B cell (primary cell): Measurements from ENCODE around the gene RASA3. TPM values are rescaled to one million over a fixed set of nuclear protein-coding genes. Genes with fewer than 3 reads are reported as not detected.
"Not testable (repeated sequence)": the region's sequence is repeated elsewhere in the genome, so short reads cannot be mapped to it uniquely, and the experiment has no call there.

Source experiments
- ATAC-seq: fragments of 200-7000 bp; cut with Tn5 transposase; one replicate; pipeline ENCODE4 v1.10.0; 2021; ENCODE audit warnings: low read depth, mild to moderate bottlenecking, moderate number of reproducible peaks, moderate library complexity
- CTCF ChIA-PET: fragments of 350-600 bp; sonication (Branson Sonifier 250); formaldehyde crosslinking; loops from one replicate; lab custom pipeline; 2021; ENCODE audit warnings: antibody characterized with exemption, inconsistent platforms; lab: Charles Lee
- POLR2A ChIA-PET: fragments of 350-600 bp; sonication (Branson Sonifier 250); formaldehyde crosslinking; loops from one replicate; lab custom pipeline; 2021; ENCODE audit warnings: antibody characterized with exemption; lab: Charles Lee
- DNase-seq: peaks from one replicate; pipeline ENCODE4 v3.0.0; 2013
- H2AFZ ChIP-seq: 2 replicates; pipeline ENCODE4 v1.6.1; 2012; ENCODE audit warnings: mild to moderate bottlenecking, low read depth, low read length; ENCODE audit not compliant: insufficient read depth, poor library complexity, severe bottlenecking
- H3K27ac ChIP-seq, 2 donors: 1 replicate in 1 of 2; 2 replicates in 1 of 2; pipeline ENCODE4 v1.5.1; 2012 to 2013; ENCODE audit warnings: low read length in 2 of 2, mild to moderate bottlenecking in 2 of 2, moderate library complexity in 1 of 2
- H3K27me3 ChIP-seq, 4 experiments: fragments of 200-600 bp in 1 of 4; sonication (generic) in 1 of 4; replicated peaks in 1 of 4; 1 replicate in 2 of 4; 2 replicates in 2 of 4; pipeline versions ENCODE4 v1.6.1 to v1.7.0; 2013 to 2016; ENCODE audit warnings: low read length in 3 of 4, mild to moderate bottlenecking in 2 of 4, mixed read lengths in 1 of 4, moderate library complexity in 1 of 4; ENCODE audit not compliant: insufficient read depth in 4 of 4, control insufficient read depth in 3 of 4; ENCODE audit errors: control extremely low read depth in 1 of 4
- H3K36me3 ChIP-seq, 2 experiments: replicated peaks in 1 of 2; 1 replicate in 1 of 2; 2 replicates in 1 of 2; pipeline versions ENCODE4 v1.6.1 to v1.7.1; 2013; ENCODE audit warnings: low read length in 1 of 2; ENCODE audit not compliant: insufficient read depth in 2 of 2, control insufficient read depth in 1 of 2; ENCODE audit errors: control extremely low read depth in 1 of 2, extremely low read depth in 1 of 2
- H3K4me1 ChIP-seq, 2 donors: fragments of 200-600 bp in 1 of 2; sonication (generic) in 1 of 2; 1 replicate in 1 of 2; 2 replicates in 1 of 2; pipeline versions ENCODE4 v1.5.1 to v1.6.1; 2013 to 2017; ENCODE audit warnings: low read length in 2 of 2; ENCODE audit not compliant: control insufficient read depth in 2 of 2, insufficient read depth in 2 of 2
- H3K4me2 ChIP-seq: replicated peaks from 2 replicates; pipeline ENCODE3; 2012; ENCODE audit warnings: mild to moderate bottlenecking, low read depth, low read length; ENCODE audit not compliant: poor library complexity, severe bottlenecking
- H3K4me3 ChIP-seq, 5 experiments: fragments of 200-600 bp in 1 of 5; sonication (generic) in 1 of 5; 1 replicate in 3 of 5; 2 replicates in 2 of 5; pipeline versions ENCODE4 v1.5.1 to v1.7.0; 2011 to 2016; ENCODE audit warnings: low read length in 4 of 5, mild to moderate bottlenecking in 4 of 5, low read depth in 2 of 5, control low read depth in 1 of 5, moderate library complexity in 1 of 5; ENCODE audit not compliant: insufficient read depth in 1 of 5; ENCODE audit errors: control extremely low read depth in 1 of 5, extremely low read depth in 1 of 5
- H3K79me2 ChIP-seq: fragments of 200-600 bp; sonication (generic); one replicate; pipeline ENCODE4 v1.6.0; 2016; ENCODE audit warnings: low read length; ENCODE audit not compliant: control insufficient read depth, insufficient read depth
- H3K9ac ChIP-seq: fragments of 200-600 bp; sonication (generic); 2 replicates; pipeline ENCODE4 v1.6.1; 2017; ENCODE audit warnings: mild to moderate bottlenecking, low read length, moderate library complexity
- H3K9me3 ChIP-seq, 3 donors: one replicate each; pipeline versions ENCODE4 v1.6.1 to v1.7.1; 2013; ENCODE audit warnings: low read length in 2 of 3; ENCODE audit not compliant: control insufficient read depth in 2 of 3, insufficient read depth in 1 of 3; ENCODE audit errors: control extremely low read depth in 1 of 3
- H4K20me1 ChIP-seq: 2 replicates; pipeline ENCODE4 v1.6.0; 2012; ENCODE audit warnings: mild to moderate bottlenecking, low read length; ENCODE audit not compliant: insufficient read depth, control insufficient read depth, poor library complexity, severe bottlenecking
- H3K27ac Mint-ChIP-seq: one replicate; pipeline ENCODE4 v1.8.0; 2021; ENCODE audit warnings: mixed read lengths
- H3K27me3 Mint-ChIP-seq: one replicate; pipeline ENCODE4 v1.8.0; 2021; ENCODE audit warnings: mixed read lengths
- H3K4me1 Mint-ChIP-seq: one replicate; pipeline ENCODE4 v1.8.0; 2021; ENCODE audit warnings: mixed read lengths
- H3K4me3 Mint-ChIP-seq: one replicate; pipeline ENCODE4 v1.8.0; 2021; ENCODE audit warnings: mixed read lengths
- H3K9me3 Mint-ChIP-seq: one replicate; pipeline ENCODE4 v1.8.0; 2022; ENCODE audit warnings: mixed read lengths; ENCODE audit not compliant: insufficient read depth
- CTCF ChIP-seq: fragments of 200-600 bp; IDR thresholded peaks from one replicate; pipeline ENCODE4 v1.8.0; 2022; ENCODE audit warnings: antibody characterized with exemption, mild to moderate bottlenecking
- EZH2 ChIP-seq: IDR thresholded peaks from 2 replicates; pipeline ENCODE4 v1.6.1; 2012; ENCODE audit warnings: borderline replicate concordance, low read depth, mild to moderate bottlenecking, moderate library complexity, low read length; ENCODE audit not compliant: insufficient read depth, poor library complexity, severe bottlenecking
- WGBS: methylation state at CpG from one replicate; pipeline ENCODE4 v1.1.5; 2013; ENCODE audit warnings: missing lambda C conversion rate; ENCODE audit not compliant: insufficient coverage; 5-methylcytosine and 5-hydroxymethylcytosine counted together
- intact Hi-C: fragments of 100-400 bp; cut with micrococcal nuclease; formaldehyde crosslinking; loops from one replicate; pipeline ENCODE4 v1.10.0; 2022
- polyA plus RNA-seq: library from polyadenylated mRNA; depleted of rRNA; stranded (reverse); fragments of >200 nt; gene quantifications from 2 replicates; pipeline ENCODE4 v1.2.3, GENCODE V29; 2012
- total RNA-seq, 2 donors: library from RNA; stranded (reverse); fragments of 120-200 nt in 1 of 2; gene quantifications; 1 replicate in 1 of 2; 2 replicates in 1 of 2; pipeline versions ENCODE4 v1.2.3 to v1.2.4, GENCODE V29; 2013 to 2022

RASA3 gene
- total and polyA plus RNA-seq, 2 donors (not counting 1 experiment from before 2014, with no cell fraction given) = 54.2 to 87.4 TPM

- Mint-ChIP-seq H3K9me3 (no peaks in the 10 kb centered on the region), H3K27ac (peak overlapping the region; percentile 42), H3K27me3 (no peaks in the 10 kb centered on the region), H3K4me3 (no peak overlapping the region), H3K4me1 (peaks cover 17% of the 10 kb centered on the region)
- ChIA-PET CTCF (no interaction called here), POLR2A (no interaction called here)
- no peaks in the 10 kb centered on the region for H3K27me3 ChIP-seq
- no peak overlapping the region for H3K4me3 ChIP-seq
- H3K9ac ChIP-seq = no peak overlapping the region
- peaks cover 0 to 12% (median 0%) of the 10 kb centered on the region in 3 donors for H3K9me3 ChIP-seq
- TF ChIP-seq EZH2 (no peak), CTCF (no peak)
- peaks cover 0 to 40% of the 10 kb centered on the region in 2 experiments for H3K36me3 ChIP-seq
- H3K4me2 ChIP-seq = peak overlapping the region; percentile 11
- WGBS = 100% methylated on average over 2 of the region's 8 CpGs
- no peak overlapping the region for H2AFZ ChIP-seq
- no peak for DNase-seq
- intact Hi-C loops = no loop called here
- H3K27ac ChIP-seq = peak overlapping the region in 1 of 2 donors; percentile 1
- peaks cover 11 to 12% of the 10 kb centered on the region in 2 donors for H3K4me1 ChIP-seq
- no peaks in the 10 kb centered on the region for H3K79me2 ChIP-seq
- ATAC-seq = no peak
- H4K20me1 ChIP-seq = peaks cover 4% of the 10 kb centered on the region
These were observed 142.7 kb downstream of the RASA3 start for GRCh38 chr13:113989585-113990300.

GRCh38 chr13:113988859-113989258, 143.6 kb downstream of the RASA3 start:
- peaks cover 11 to 12% of the 10 kb centered on the region in 2 donors for H3K4me1 ChIP-seq
- H4K20me1 ChIP-seq, H3K4me3 ChIP-seq, H3K27ac Mint-ChIP-seq, H3K4me2 ChIP-seq, CTCF ChIA-PET, H2AFZ ChIP-seq, H3K4me3 Mint-ChIP-seq, intact Hi-C loops, H3K27me3 ChIP-seq, H3K9ac ChIP-seq, DNase-seq, POLR2A ChIA-PET, H3K27me3 Mint-ChIP-seq, ATAC-seq, H3K9me3 Mint-ChIP-seq, H3K79me2 ChIP-seq, H3K27ac ChIP-seq: not testable (repeated sequence)
- WGBS = 98% methylated on average over 6 of the region's 6 CpGs
- H3K36me3 ChIP-seq = peaks cover 0 to 36% of the 10 kb centered on the region in 2 experiments
- peaks cover 17% of the 10 kb centered on the region for H3K4me1 Mint-ChIP-seq
- H3K9me3 ChIP-seq = peaks cover 0 to 12% (median 0%) of the 10 kb centered on the region in 3 donors
